ENCODE data around the gene MANEA.

The MANEA gene

GRCh38 chr6:95649451-95649850, 72.1 kb downstream of the MANEA start:
- no peaks in the 10 kb centered on the region for H3K4me1 ChIP-seq (ENCODE audit: control insufficient read depth, insufficient read depth, low read length, unreplicated experiment)
- no peaks in the 10 kb centered on the region for H3K36me3 ChIP-seq (ENCODE audit: insufficient read depth, low read length)
- no peaks in the 10 kb centered on the region for H3K27me3 ChIP-seq (ENCODE audit: insufficient read depth, low read length)
- H3K4me3 ChIP-seq (ENCODE audit: low read depth, low read length) = no peak overlapping the region
- no peaks in the 10 kb centered on the region for H3K79me2 ChIP-seq (ENCODE audit: control insufficient read depth, insufficient read depth, low read length, unreplicated experiment)
- H2AFZ ChIP-seq (ENCODE audit: low read length, unreplicated experiment) = no peak overlapping the region
- no peak overlapping the region for H3K27ac ChIP-seq (ENCODE audit: low read depth, low read length)

GRCh38 chr6:95654176-95654575, 76.8 kb downstream of the MANEA start:
- H2AFZ ChIP-seq (ENCODE audit: low read length, unreplicated experiment) = no peak overlapping the region
- no peaks in the 10 kb centered on the region for H3K36me3 ChIP-seq (ENCODE audit: insufficient read depth, low read length)
- H3K4me3 ChIP-seq (ENCODE audit: low read depth, low read length) = no peak overlapping the region
- H3K79me2 ChIP-seq (ENCODE audit: control insufficient read depth, insufficient read depth, low read length, unreplicated experiment) = no peaks in the 10 kb centered on the region
- H3K27me3 ChIP-seq (ENCODE audit: insufficient read depth, low read length) = no peaks in the 10 kb centered on the region
- no peak overlapping the region for H3K27ac ChIP-seq (ENCODE audit: low read depth, low read length)
- no peaks in the 10 kb centered on the region for H3K4me1 ChIP-seq (ENCODE audit: control insufficient read depth, insufficient read depth, low read length, unreplicated experiment)

GRCh38 chr6:95658886-95659285, 81.6 kb downstream of the MANEA start:
- no peak overlapping the region for H2AFZ ChIP-seq (ENCODE audit: low read length, unreplicated experiment)
- H3K4me1 ChIP-seq (ENCODE audit: control insufficient read depth, insufficient read depth, low read length, unreplicated experiment) = no peaks in the 10 kb centered on the region
- no peak overlapping the region for H3K4me3 ChIP-seq (ENCODE audit: low read depth, low read length)
- no peaks in the 10 kb centered on the region for H3K27me3 ChIP-seq (ENCODE audit: insufficient read depth, low read length)
- no peaks in the 10 kb centered on the region for H3K36me3 ChIP-seq (ENCODE audit: insufficient read depth, low read length)
- H3K79me2 ChIP-seq (ENCODE audit: control insufficient read depth, insufficient read depth, low read length, unreplicated experiment) = no peaks in the 10 kb centered on the region
- H3K27ac ChIP-seq (ENCODE audit: low read depth, low read length) = no peak overlapping the region
